Stimulated activated CD4-positive, alpha-beta T cell treated with anti-CD3 and anti-CD28 coated beads, Interleukin-2, amount 100 ng/mL, for 24 hours (primary cell): ENCODE measurements around the gene ZAP70.
A peak's percentile ranks its signal among the peaks of the same experiment; 100 is the strongest.

Source experiments
- DNase-seq, 2 donors: peaks; one replicate each; pipeline ENCODE4 v3.0.0-alpha.2; 2020

ZAP70 gene

DNA sequence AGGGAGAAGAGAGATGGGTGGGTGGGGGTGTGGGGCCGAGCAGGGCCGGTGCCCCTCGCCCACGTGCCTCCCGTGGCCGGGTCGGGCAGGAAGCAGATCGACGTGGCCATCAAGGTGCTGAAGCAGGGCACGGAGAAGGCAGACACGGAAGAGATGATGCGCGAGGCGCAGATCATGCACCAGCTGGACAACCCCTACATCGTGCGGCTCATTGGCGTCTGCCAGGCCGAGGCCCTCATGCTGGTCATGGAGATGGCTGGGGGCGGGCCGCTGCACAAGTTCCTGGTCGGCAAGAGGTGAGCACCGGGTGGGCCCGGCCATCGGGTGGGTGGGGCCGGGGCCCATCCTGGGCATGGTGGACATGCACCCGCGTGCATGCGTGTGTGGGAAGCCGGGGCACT, 21.8 kb downstream of the ZAP70 start:
- DNase-seq = no peak

GRCh38 chr2:97736185-97736584, 22.8 kb downstream of the ZAP70 start:
- no peak for DNase-seq

- DNase-seq = no peak
Measured at GRCh38 chr2:97736608-97737330, 23.4 kb downstream of the ZAP70 start.

- no peak for DNase-seq
Measured at GRCh38 chr2:97737421-97738178, 24.2 kb downstream of the ZAP70 start.

- DNase-seq = no peak
Measured at GRCh38 chr2:97738179-97739019, 25.0 kb downstream of the ZAP70 start.

- DNase-seq = no peak
Measured at GRCh38 chr2:97739020-97739892, 25.9 kb downstream of the ZAP70 start.

DNA sequence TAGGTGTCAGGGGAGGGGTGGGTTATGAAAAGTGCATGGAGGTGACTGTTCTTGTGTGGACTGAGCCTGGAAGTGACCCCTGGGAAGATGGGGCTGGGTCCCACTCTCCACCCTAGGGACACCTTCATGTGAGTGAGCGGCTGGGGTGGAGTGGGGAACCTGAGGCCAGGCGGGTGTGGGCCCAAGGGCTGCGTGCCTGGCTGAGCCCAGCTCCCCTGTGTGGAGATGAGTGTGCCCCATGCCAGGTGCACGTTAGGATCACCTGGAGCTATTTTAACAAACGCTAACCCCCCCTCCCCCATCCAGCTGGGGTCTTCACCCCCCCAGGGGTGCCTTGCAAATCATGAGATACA, 26.5 kb downstream of the ZAP70 start:
- no peak for DNase-seq

DNA sequence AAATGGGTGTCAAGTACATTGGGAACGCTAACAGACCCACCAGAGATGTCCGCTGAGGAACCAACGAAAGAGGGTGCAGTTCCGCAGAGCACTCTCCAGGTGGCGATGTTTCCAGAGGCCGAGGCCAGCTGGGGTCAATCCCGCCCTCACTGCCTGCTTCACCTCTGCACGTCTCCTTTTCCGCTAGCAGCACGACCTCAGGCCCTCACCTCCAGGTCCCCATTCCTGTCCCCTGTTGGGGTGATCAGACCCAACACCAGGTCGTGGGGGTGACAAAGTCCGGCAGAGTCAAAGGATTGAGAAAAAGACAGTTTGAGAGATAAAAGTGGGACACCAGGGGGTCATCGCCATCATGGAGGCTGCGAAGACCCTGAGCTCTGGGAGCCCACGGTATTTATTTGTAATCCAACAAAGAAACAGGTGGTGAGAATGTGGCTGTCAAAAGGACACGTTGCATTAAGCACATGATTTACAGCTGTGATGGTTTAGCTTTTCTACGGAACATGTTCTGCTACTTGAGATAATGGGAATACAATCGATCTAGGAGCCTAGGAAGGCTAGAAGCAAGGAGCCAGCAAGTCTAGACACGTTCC, 27.3 kb downstream of the ZAP70 start:
- peak; percentile 46 to 62 for DNase-seq

DNA sequence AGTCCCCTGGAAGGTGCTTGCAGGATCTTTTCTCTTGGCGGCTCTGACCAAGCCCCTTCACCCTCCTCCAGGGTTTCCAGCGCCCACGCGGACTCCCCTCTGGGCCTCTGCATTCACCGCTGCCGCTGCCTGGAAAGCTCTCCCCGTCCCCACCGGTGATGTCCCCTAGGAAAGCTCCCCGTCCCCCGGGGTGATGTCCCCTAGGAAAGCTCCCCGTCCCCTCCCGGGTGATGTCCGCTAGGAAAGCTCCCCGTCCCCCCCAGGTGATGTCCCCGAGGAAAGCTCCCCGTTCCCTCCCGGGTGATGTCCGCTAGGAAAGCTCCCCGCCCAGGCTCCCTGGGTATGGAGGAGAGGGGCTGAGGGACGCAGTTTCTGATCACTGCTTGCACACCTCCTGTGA, 27.9 kb downstream of the ZAP70 start:
- DNase-seq = no peak

GRCh38 chr2:97741686-97742085, 28.3 kb downstream of the ZAP70 start:
- DNase-seq = no peak

GRCh38 chr2:97742381-97742847, 29.0 kb downstream of the ZAP70 start:
- peak; percentile 29 to 42 for DNase-seq

GRCh38 chr2:97743913-97744312, 30.5 kb downstream of the ZAP70 start:
- DNase-seq = no peak

DNA sequence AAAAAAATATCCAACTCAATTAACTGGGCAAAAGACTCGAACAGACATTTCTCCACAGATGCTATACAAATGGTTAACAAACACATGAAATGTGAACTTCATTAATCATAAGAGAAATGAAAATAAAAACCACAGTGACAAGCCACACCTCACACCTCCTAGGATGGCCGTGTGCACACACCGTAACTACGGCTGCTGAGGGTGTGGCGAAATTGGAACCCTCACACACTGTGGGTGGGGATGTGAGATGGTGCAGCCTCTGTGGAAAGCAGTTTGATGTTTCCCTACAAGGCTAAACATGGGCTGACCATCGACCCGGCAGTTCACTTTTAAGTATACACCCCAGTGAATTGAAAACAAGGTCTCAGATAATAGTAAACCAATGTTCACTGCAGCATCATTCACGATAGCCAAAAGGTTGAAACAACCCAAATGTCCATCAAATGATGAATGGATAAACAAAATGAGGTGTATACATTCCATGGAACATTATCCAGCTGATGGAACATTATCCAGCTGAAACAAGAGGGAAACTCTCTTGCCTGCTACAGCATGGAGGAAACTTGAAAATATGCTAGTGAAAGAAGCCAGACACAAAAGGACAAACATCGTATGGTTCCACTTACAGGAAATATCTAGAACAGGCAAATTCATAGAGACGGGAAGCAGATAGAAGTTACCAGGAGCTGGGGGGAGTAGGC, 32.2 kb downstream of the ZAP70 start:
- DNase-seq = peak; percentile 57 to 60

- no peak for DNase-seq
Measured at GRCh38 chr2:97747285-97747684, 33.9 kb downstream of the ZAP70 start.

- DNase-seq = no peak
Measured at GRCh38 chr2:97747716-97748115, 34.3 kb downstream of the ZAP70 start.

- DNase-seq = no peak
Measured at GRCh38 chr2:97749581-97749980, 36.2 kb downstream of the ZAP70 start.

GRCh38 chr2:97750017-97750416, 36.6 kb downstream of the ZAP70 start:
- no peak for DNase-seq

DNA sequence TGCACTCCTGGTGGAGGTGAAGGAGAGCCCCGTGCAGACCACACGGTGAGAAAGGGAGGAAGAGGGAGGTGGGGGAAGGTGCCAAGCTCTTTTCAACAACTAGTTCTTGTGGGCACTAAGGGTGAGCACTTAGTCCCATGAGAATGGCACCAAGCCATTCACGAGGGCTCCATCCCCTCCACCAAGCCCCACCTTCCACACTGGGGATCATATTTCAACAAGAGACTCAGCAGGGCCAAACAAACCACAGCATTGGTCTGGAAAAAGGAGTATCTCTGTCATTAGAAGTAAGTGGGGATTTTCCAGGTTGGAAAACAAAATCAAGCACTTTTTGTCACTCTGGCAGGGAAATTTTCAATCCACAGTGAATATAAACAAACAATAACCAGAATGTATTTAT, 38.4 kb downstream of the ZAP70 start:
- DNase-seq = no peak

DNA sequence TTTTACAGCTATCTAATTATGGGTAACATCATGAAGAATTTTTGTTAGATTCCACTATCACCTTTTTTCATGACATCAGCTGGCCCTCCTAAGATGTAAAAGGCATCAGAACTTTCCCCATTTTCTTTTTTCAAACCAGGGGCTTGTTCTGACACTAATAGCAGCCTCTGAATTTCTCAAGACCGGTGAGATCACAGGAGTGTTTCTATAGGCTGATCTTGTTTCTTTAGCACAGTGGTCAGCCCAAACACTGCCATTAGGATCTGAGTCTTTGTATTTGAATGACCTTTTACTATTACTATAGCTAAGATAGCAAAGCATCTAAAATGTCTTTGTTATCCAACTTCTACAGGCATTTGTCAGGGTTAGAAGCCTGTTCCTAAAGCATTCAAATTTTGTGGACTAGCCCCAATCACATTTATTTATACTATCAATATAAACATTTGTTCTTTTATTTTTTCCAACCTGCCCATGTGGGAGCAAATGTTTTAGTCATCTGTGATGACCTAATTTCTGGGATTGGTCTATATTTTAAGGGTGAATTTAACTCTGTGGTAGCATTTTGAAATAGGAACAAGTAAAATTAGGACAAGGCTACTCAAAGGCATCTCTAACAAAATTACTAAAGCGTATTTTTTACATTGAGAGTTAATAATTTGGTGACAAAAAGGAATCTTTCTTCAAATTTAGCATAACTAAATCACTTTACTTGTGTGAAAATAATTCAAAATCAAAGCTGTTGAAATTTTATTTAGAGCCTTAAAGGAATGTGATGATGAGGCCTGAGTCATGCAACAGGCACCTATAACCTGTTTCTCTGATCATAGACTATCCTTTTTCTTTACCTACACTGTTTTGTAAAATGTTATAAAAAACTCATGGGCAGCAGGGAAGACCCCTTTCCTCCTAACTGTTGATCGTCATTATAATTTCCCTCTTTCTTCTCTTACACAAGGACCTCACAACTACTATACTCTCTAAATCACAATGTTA, 39.3 kb downstream of the ZAP70 start:
- no peak for DNase-seq

DNA sequence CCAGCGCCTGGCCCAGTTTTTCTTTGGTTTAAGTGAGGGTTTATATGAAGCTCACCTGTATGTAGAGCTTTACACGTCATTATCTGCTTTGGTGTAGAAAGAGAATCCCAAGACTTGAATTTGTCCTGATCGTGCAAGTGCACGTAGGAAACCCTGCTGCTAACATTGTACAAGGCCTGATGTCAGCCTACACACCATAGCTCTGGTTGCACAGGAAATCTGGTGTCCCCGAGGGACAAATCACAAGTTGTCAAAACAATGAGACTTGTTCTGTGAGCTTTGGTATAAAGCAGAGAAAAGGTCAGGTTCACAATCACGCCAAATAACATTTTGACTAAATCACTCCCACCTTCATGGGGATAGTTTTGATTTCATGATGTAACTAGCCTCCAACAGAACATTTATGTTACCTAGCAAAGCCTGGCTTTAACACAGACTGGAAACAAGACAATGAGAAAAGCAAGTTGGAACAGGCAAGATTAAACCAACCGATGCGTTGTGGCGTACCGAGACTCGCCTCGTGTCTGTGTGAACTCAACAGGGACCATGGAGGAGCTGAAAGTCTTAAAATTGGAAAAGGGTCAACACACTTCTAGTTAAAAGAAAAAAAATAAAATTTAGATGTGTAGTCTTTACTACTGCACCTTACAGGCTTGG, 41.4 kb downstream of the ZAP70 start:
- DNase-seq = no peak
